ENCODE measurements around the gene ARID5A.

DNA sequence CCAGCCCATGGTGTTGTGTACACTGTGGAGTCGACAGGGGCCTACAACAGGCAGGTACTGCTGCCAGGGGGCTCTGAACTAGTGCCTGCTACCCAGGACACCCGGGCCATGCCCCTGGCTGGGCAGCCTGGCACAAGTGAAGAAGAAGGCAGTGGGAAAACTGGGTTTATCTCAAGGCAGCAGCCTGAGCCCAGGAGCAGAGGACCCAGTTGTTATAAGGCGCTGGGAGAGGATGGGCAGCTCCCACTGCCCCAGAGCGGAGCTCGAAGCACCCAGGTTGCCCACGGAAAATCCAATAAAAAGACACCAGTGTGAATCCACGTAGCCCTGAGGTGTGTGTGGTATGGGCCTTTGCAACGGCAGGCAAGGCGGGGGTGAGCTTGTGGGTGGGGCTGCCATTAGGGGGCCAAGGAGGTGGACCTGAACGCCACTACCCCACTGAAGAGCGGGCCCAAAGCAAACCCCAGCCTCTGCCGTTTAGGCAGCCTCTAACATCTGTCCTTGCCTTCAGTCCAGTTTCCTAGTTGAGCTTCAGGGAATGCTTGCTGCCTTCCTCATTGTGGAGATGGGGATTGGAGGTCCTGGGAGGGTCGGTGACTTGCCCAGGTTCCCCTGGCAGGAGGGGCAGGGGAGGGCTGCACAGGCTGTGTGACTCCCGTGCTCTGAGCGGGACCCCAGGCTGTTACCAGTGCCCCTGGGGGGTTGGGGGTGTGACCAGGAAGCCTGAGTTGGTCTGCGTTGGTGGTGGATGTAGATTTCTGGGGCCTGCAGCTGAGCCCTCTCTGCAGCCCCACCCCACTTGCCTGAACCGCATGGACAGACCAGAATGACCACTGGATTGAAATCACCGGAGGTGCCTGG lies 16.0 kb downstream of the ARID5A start:
- TF ChIP-seq CTCF (conservative IDR thresholded peaks at IDR 0.05; ENCODE audit: low read depth, low read length): no peak
- no peak for TF ChIP-seq EZH2 (IDR thresholded peaks at IDR 0.05; ENCODE audit: borderline replicate concordance, low read depth, low read length, poor library complexity, severe bottlenecking)
